K562 (cell line): Measurements from ENCODE around the gene FASTK. TPM values are rescaled to one million over a fixed set of nuclear protein-coding genes. Genes with fewer than 3 reads are reported as not detected.
A peak's percentile ranks its signal among the peaks of the same experiment; 100 is the strongest.

Source experiments
- CCAR2 ChIP-seq: fragments of 200-400 bp; formaldehyde crosslinking; IDR thresholded peaks from 2 replicates; pipeline ENCODE4 v1.6.1; 2017; ENCODE audit warnings: mild to moderate bottlenecking, low read depth, low read length
- CREBBP ChIP-seq: IDR thresholded peaks from one replicate; pipeline ENCODE4 v1.6.1; 2012; ENCODE audit warnings: low read depth, mild to moderate bottlenecking, control low read depth, inconsistent platforms, low read length
- CSDE1 ChIP-seq, 2 experiments: fragments of 450-650 bp; IDR thresholded peaks; 2 replicates each; pipeline ENCODE4 v1.6.1; 2016; ENCODE audit warnings: mild to moderate bottlenecking in 1 of 2
- ETV1 ChIP-seq: fragments of 450-650 bp; conservative IDR thresholded peaks from 2 replicates; pipeline ENCODE4 v1.6.1; 2016; ENCODE audit warnings: missing genetic modification characterization, control low read depth, low read depth, missing compliant biosample characterization
- EZH2 ChIP-seq: IDR thresholded peaks from 2 replicates; pipeline ENCODE4 v1.6.1; 2012; ENCODE audit warnings: low read depth, mild to moderate bottlenecking, inconsistent platforms, low read length, borderline replicate concordance
- HOXB6 ChIP-seq: fragments of 250-450 bp; sonication (Bioruptor Pico); IDR thresholded peaks from 2 replicates; pipeline ENCODE4 v1.5.1; 2022; ENCODE audit warnings: mild to moderate bottlenecking, borderline replicate concordance
- ID3 ChIP-seq, 2 experiments: fragments of 250-450 bp in 1 of 2; fragments of 450-650 bp in 1 of 2; sonication (Bioruptor Pico) in 1 of 2; IDR thresholded peaks; 2 replicates each; pipeline versions ENCODE4 v1.6.1 to v1.8.0; 2016 to 2021; ENCODE audit warnings: mild to moderate bottlenecking in 2 of 2, moderate library complexity in 2 of 2, missing compliant biosample characterization in 1 of 2, missing genetic modification characterization in 1 of 2
- KLF16 ChIP-seq: IDR thresholded peaks from 2 replicates; pipeline ENCODE4 v1.6.1; 2016; ENCODE audit warnings: antibody characterized with exemption
- MEIS2 ChIP-seq: fragments of 450-650 bp; IDR thresholded peaks from 2 replicates; pipeline ENCODE4 v1.6.1; 2014; ENCODE audit warnings: mild to moderate bottlenecking; ENCODE audit not compliant: partially characterized antibody
- NCOA4 ChIP-seq: fragments of 450-650 bp; IDR thresholded peaks from 2 replicates; pipeline ENCODE4 v1.6.1; 2018; ENCODE audit warnings: mild to moderate bottlenecking; ENCODE audit not compliant: partially characterized antibody
- TAF7 ChIP-seq: fragments of 450-650 bp; IDR thresholded peaks from 2 replicates; pipeline ENCODE4 v1.6.1; 2016; ENCODE audit warnings: missing genetic modification characterization, missing compliant biosample characterization
- TGIF2 ChIP-seq: sonication (generic); formaldehyde crosslinking; IDR thresholded peaks from 2 replicates; pipeline ENCODE4 v1.8.1; 2022; ENCODE audit warnings: mild to moderate bottlenecking, missing genetic modification reagents, moderate library complexity
- ZBTB40 ChIP-seq, 2 experiments: fragments of 450-650 bp in 1 of 2; sonication (generic) in 1 of 2; formaldehyde crosslinking in 1 of 2; IDR thresholded peaks; 2 replicates each; pipeline versions ENCODE4 v1.7.1 to v1.9.0; 2016 to 2022; ENCODE audit warnings: inconsistent platforms in 1 of 2, mild to moderate bottlenecking in 1 of 2, missing genetic modification reagents in 1 of 2
- ZNF324 ChIP-seq: fragments of 250-450 bp; sonication (Bioruptor Pico); IDR thresholded peaks from 2 replicates; pipeline ENCODE4 v1.4.0; 2020; ENCODE audit warnings: mild to moderate bottlenecking
- ZNF551 ChIP-seq: fragments of 250-450 bp; sonication (Bioruptor Pico); IDR thresholded peaks from 2 replicates; pipeline ENCODE4 v1.5.0; 2021; ENCODE audit warnings: mild to moderate bottlenecking, moderate library complexity
- ZNF717 ChIP-seq: fragments of 250-450 bp; sonication (Bioruptor Pico); IDR thresholded peaks from 2 replicates; pipeline ENCODE4 v1.5.0; 2021
- ZNF75A ChIP-seq: fragments of 450-650 bp; formaldehyde crosslinking; IDR thresholded peaks from 2 replicates; pipeline ENCODE4 v1.4.0; 2020; ENCODE audit warnings: mild to moderate bottlenecking
- ZNF764 ChIP-seq: fragments of 250-450 bp; sonication (Bioruptor Pico); IDR thresholded peaks from 2 replicates; pipeline ENCODE4 v1.4.0; 2020; ENCODE audit warnings: low read depth, mild to moderate bottlenecking, moderate library complexity
- ZSCAN29 ChIP-seq: fragments of 450-650 bp; IDR thresholded peaks from 2 replicates; pipeline ENCODE4 v1.6.1; 2017
- polyA plus RNA-seq, 8 experiments: library from polyadenylated mRNA; depleted of rRNA in 4 of 8; stranded (reverse) in 5 of 8; unstranded in 3 of 8; fragments of >200 nt; fragmentation: Nextera tagmentation in 2 of 8; fragmentation: Illumina TruSeq in 1 of 8; extraction: Ambion mirVana in 2 of 8; extraction: Trizol in 1 of 8; gene quantifications; 2 replicates each; pipeline versions ENCODE4 v1.2.1 to v1.2.3, GENCODE V29; 2011 to 2014; ENCODE audit warnings: inconsistent platforms in 1 of 8, missing spikeins in 1 of 8
- total RNA-seq, 7 experiments: library from RNA; depleted of rRNA in 6 of 7; stranded (reverse); fragments of >200 nt in 6 of 7; fragmentation: Illumina TruSeq in 2 of 7; extraction: Trizol in 2 of 7; gene quantifications; 2 replicates each; pipeline versions ENCODE4 v1.2.1 to v1.2.3, GENCODE V29; 2011 to 2021; ENCODE audit warnings: low replicate concordance in 1 of 7

Gene FASTK
- total and polyA plus RNA-seq, 9 of the 15 experiments (the other 6 are each of a cell fraction or from before 2014, with no cell fraction given) = 0.51 to 150 (median 48.2) TPM

- TF ChIP-seq ZNF551 (CRISPR knock-in tag) (no peak), ZNF764 (no peak), ZNF717 (no peak), TGIF2 (CRISPR knock-in tag) (no peak; the same call in 1 of the 2 replicates), ZNF324 (CRISPR knock-in tag) (no peak), EZH2 (no peak), MEIS2 (peak; percentile 67), TAF7 (tag) (no peak), ETV1 (peak; percentile 36; the same call in 1 of the 2 replicates), CREBBP (no peak), ID3 (CRISPR knock-in tag; IDR thresholded peaks at IDR 0.05) (no peak), ID3 (tag; IDR thresholded peaks at IDR 0.05) (no peak), CCAR2 (no peak), ZSCAN29 (no peak), KLF16 (peak; percentile 83), HOXB6 (CRISPR knock-in tag) (no peak), CSDE1 (IDR thresholded peaks at IDR 0.05) (no peak), ZBTB40 (IDR thresholded peaks at IDR 0.05) (no peak; the same call in 1 of the 2 replicates), ZBTB40 (CRISPR knock-in tag; IDR thresholded peaks at IDR 0.05) (no peak), ZNF75A (no peak), NCOA4 (no peak)
These were observed 41.4 kb downstream of the FASTK start (continued) for GRCh38 chr7:151038951-151039849.
